HepG2 (cell line): ENCODE data around the gene SLC9A9. TPM values are rescaled to one million over a fixed set of nuclear protein-coding genes. Genes with fewer than 3 reads are reported as not detected.

ENCODE experiments used
- ATAC-seq: fragments of 200-7000 bp; cut with Tn5 transposase; 3 replicates; pipeline ENCODE4 v1.9.1; 2020; ENCODE audit warnings: mild to moderate bottlenecking, moderate library complexity
- BruUV-seq: library from RNA; stranded (reverse); fragments of 400-500 nt; replicated peaks from 2 replicates; lab custom pipeline; 2021; lab: Mats Ljungman, UMichigan
- CTCF ChIA-PET: fragments of 300-600 bp; formaldehyde crosslinking; extraction: SDS; loops from one replicate; lab custom pipeline; 2021; ENCODE audit warnings: low total read pairs, inconsistent platforms, low intra/inter-chr PET ratio; lab: Yijun Ruan, JAX
- POLR2A ChIA-PET: fragments of 350-600 bp; sonication (Branson Sonifier 250); formaldehyde crosslinking; loops from one replicate; lab custom pipeline; 2020; ENCODE audit warnings: antibody characterized with exemption, inconsistent platforms; lab: Yijun Ruan, JAX
- DNase-seq: peaks from one replicate; pipeline ENCODE4 v3.0.0-alpha.2; 2015; ENCODE audit warnings: low spot score
- FAIRE-seq: peaks from 3 replicates; lab custom pipeline; 2011; peaks lifted over from hg19 to GRCh38; lab: Jason Lieb, UNC
- H2AFZ ChIP-seq: one replicate; pipeline ENCODE4 v1.6.1; 2011; ENCODE audit warnings: low read length, inconsistent platforms
- H3K27ac ChIP-seq: fragments of 300-600 bp; 3 replicates; pipeline ENCODE4 v1.8.0; 2011; ENCODE audit warnings: mixed run types, mild to moderate bottlenecking, mixed read lengths, low read length, inconsistent platforms; ENCODE audit not compliant: insufficient read depth; ENCODE audit errors: extremely low read length
- H3K27me3 ChIP-seq, 2 experiments: fragments of 200-600 bp in 1 of 2; 2 replicates in 1 of 2; 3 replicates in 1 of 2; pipeline versions ENCODE4 v1.6.0 to v1.8.0; 2011; ENCODE audit warnings: low read length in 2 of 2, mild to moderate bottlenecking in 2 of 2, moderate library complexity in 2 of 2, inconsistent platforms in 1 of 2; ENCODE audit not compliant: insufficient read depth in 2 of 2, control insufficient read depth in 1 of 2
- H3K36me3 ChIP-seq, 2 experiments: fragments of 200-600 bp in 1 of 2; replicated peaks in 1 of 2; 2 replicates in 1 of 2; 3 replicates in 1 of 2; pipeline versions ENCODE4 v1.5.1 to v1.8.0; 2011; ENCODE audit warnings: low read length in 2 of 2, inconsistent platforms in 1 of 2; ENCODE audit not compliant: insufficient read depth in 2 of 2, control insufficient read depth in 1 of 2
- H3K4me1 ChIP-seq: 2 replicates; pipeline ENCODE4 v1.5.1; 2012; ENCODE audit warnings: low read length, inconsistent platforms; ENCODE audit not compliant: insufficient read depth
- H3K4me2 ChIP-seq: 2 replicates; pipeline ENCODE4 v1.6.0; 2011; ENCODE audit warnings: low read depth, low read length, inconsistent platforms
- H3K4me3 ChIP-seq, 3 experiments: fragments of 200-600 bp in 1 of 3; sonication (generic), shearing (Covaris generic) in 1 of 3; replicated peaks in 1 of 3; 2 replicates each; pipeline ENCODE4 v1.5.1; 2011 to 2016; ENCODE audit warnings: low read length in 3 of 3, inconsistent platforms in 2 of 3, low read depth in 2 of 3, mild to moderate bottlenecking in 2 of 3, control low read depth in 1 of 3, mixed read lengths in 1 of 3; ENCODE audit not compliant: insufficient read depth in 1 of 3
- H3K79me2 ChIP-seq: one replicate; pipeline ENCODE4 v1.6.1; 2011; ENCODE audit warnings: low read length, inconsistent platforms; ENCODE audit not compliant: insufficient read depth
- H3K9ac ChIP-seq: 2 replicates; pipeline ENCODE4 v1.6.0; 2011; ENCODE audit warnings: mild to moderate bottlenecking, low read depth, low read length, inconsistent platforms; ENCODE audit not compliant: insufficient read depth
- H3K9me3 ChIP-seq: 2 replicates; pipeline ENCODE4 v1.5.1; 2012; ENCODE audit warnings: mild to moderate bottlenecking, low read length
- H4K20me1 ChIP-seq: 2 replicates; pipeline ENCODE4 v1.6.0; 2011; ENCODE audit warnings: inconsistent platforms, mild to moderate bottlenecking, low read length, moderate library complexity; ENCODE audit not compliant: insufficient read depth
- HMGA1 ChIP-seq: sonication (generic); formaldehyde crosslinking; conservative IDR thresholded peaks from 2 replicates; pipeline ENCODE4 v1.4.0; 2020; ENCODE audit warnings: missing genetic modification reagents
- HNF4A ChIP-seq: sonication (generic); formaldehyde crosslinking; IDR thresholded peaks from 2 replicates; pipeline ENCODE4 v1.4.0; 2020; ENCODE audit warnings: missing genetic modification reagents
- HOXD1 ChIP-seq: sonication (generic); formaldehyde crosslinking; IDR thresholded peaks from 2 replicates; pipeline ENCODE4 v1.5.0; 2020; ENCODE audit warnings: missing genetic modification reagents
- NFKBIZ ChIP-seq: IDR thresholded peaks from 2 replicates; pipeline ENCODE4 v1.6.1; 2018; ENCODE audit warnings: missing genetic modification reagents, missing compliant biosample characterization
- NFRKB ChIP-seq: fragments of 450-650 bp; IDR thresholded peaks from 2 replicates; pipeline ENCODE4 v1.6.1; 2017
- REPIN1 ChIP-seq: sonication (generic); formaldehyde crosslinking; IDR thresholded peaks from 2 replicates; pipeline ENCODE4 v1.8.0; 2022; ENCODE audit warnings: missing genetic modification reagents, low read depth, mild to moderate bottlenecking, borderline replicate concordance
- SP5 ChIP-seq: IDR thresholded peaks from 2 replicates; pipeline ENCODE4 v1.6.1; 2016; ENCODE audit warnings: low read depth, borderline replicate concordance
- STAT5B ChIP-seq: sonication (generic); formaldehyde crosslinking; IDR thresholded peaks from 2 replicates; pipeline ENCODE4 v1.4.0; 2020; ENCODE audit warnings: missing genetic modification reagents
- ZEB1 ChIP-seq: IDR thresholded peaks from 2 replicates; pipeline ENCODE4 v1.6.1; 2012; ENCODE audit warnings: mild to moderate bottlenecking, low read depth, inconsistent platforms; ENCODE audit not compliant: insufficient replicate concordance
- ZNF143 ChIP-seq: sonication (generic); formaldehyde crosslinking; IDR thresholded peaks from 2 replicates; pipeline ENCODE4 v1.4.0; 2020; ENCODE audit warnings: missing genetic modification reagents
- ZNF33A ChIP-seq: sonication (generic); formaldehyde crosslinking; IDR thresholded peaks from 2 replicates; pipeline ENCODE4 v1.5.1; 2020; ENCODE audit warnings: missing genetic modification reagents, mild to moderate bottlenecking, moderate library complexity, borderline replicate concordance
- ZNF569 ChIP-seq: sonication (generic); formaldehyde crosslinking; IDR thresholded peaks from 2 replicates; pipeline ENCODE4 v1.5.0; 2020; ENCODE audit warnings: mild to moderate bottlenecking, missing genetic modification reagents, moderate library complexity, borderline replicate concordance
- WGBS: methylation state at CpG from one replicate; pipeline ENCODE4 v1.1.6; 2017; ENCODE audit warnings: low lambda C conversion rate; 5-methylcytosine and 5-hydroxymethylcytosine counted together
- in situ Hi-C: cut with HindIII; loops from 2 replicates; pipeline ENCODE4 v1.10.0; 2017; ENCODE audit warnings: low pct_unique_long_range_greater_than_20kb; ENCODE audit not compliant: extremely low pct_ligation_motif_present
- intact Hi-C: fragments of 100-400 bp; cut with micrococcal nuclease; formaldehyde crosslinking; loops from one replicate; pipeline ENCODE4 v1.10.0; 2022; ENCODE audit not compliant: unreplicated experiment
- polyA plus RNA-seq, 8 experiments: library from polyadenylated mRNA; depleted of rRNA in 3 of 8; stranded (reverse) in 7 of 8; unstranded in 1 of 8; fragments of >200 nt; fragmentation: Illumina TruSeq in 4 of 8; extraction: Trizol in 4 of 8; gene quantifications; 2 replicates each; pipeline versions ENCODE4 v1.2.1 to v1.2.3, GENCODE V29; 2011 to 2016; ENCODE audit warnings: low read depth in 4 of 8, missing spikeins in 1 of 8, mixed read lengths in 1 of 8; ENCODE audit not compliant: insufficient read depth in 1 of 8
- total RNA-seq, 5 experiments: library from RNA; depleted of rRNA; stranded (reverse); fragments of >200 nt; fragmentation: Illumina TruSeq; extraction: Trizol; gene quantifications; 2 replicates each; pipeline ENCODE4 v1.2.3, GENCODE V29; 2016; ENCODE audit warnings: low read depth in 1 of 5
- TF ChIP-seq, protein P1 (sequence below): sonication (generic); formaldehyde crosslinking; IDR thresholded peaks from 2 replicates; pipeline ENCODE4 v1.5.1; 2020; ENCODE audit warnings: missing genetic modification reagents, mild to moderate bottlenecking, borderline replicate concordance
- TF ChIP-seq, protein P2 (sequence below): sonication (generic); formaldehyde crosslinking; IDR thresholded peaks from 2 replicates; pipeline ENCODE4 v1.8.0; 2022; ENCODE audit warnings: missing genetic modification reagents, mild to moderate bottlenecking, inconsistent platforms, borderline replicate concordance

Gene SLC9A9
- total and polyA plus RNA-seq, 2 of the 13 experiments (the other 11 are each of a cell fraction or from before 2014, with no cell fraction given), result not detected

DNA sequence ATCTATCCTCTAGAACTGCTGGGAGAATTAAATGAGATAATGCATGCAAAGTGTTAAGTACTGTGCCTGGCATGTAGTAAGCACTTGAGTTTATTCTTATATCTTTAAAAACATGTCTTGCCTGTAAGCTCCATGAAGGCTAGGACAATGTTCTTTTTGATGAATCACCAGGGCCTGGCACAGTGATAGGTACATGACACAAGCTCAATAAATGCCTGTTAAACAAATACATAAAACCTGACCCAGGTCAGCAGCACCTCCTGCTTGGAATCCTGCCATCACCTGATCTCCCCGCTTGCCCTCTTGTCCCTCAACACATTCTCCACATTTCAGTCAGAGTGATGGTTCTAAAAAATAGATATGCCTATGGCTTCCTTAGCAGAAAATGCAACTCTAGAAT lies 541.9 kb downstream of the SLC9A9 start:
- Histone ChIP-seq H3K79me2 (no peaks in the 10 kb centered on the region), H3K9ac (no peak overlapping the region), H3K4me2 (no peak overlapping the region)
- BruUV-seq, result no TSS peak
- 9% methylated on average over 1 of the region's 1 CpG for WGBS
- intact Hi-C loops, result no loop called here
- POLR2A ChIA-PET, result no interaction called here
- no peak for ATAC-seq
- TF ChIP-seq ZNF33A (CRISPR knock-in tag) (no peak), SP5 (CRISPR knock-in tag) (no peak), REPIN1 (CRISPR knock-in tag) (no peak), ZNF143 (CRISPR knock-in tag) (no peak), ZNF569 (no peak), HOXD1 (CRISPR knock-in tag) (no peak), NFRKB (no peak), NFKBIZ (CRISPR knock-in tag) (no peak), STAT5B (no peak), ZEB1 (no peak), HNF4A (CRISPR knock-in tag) (no peak), HMGA1 (CRISPR knock-in tag) (no peak)
- TF ChIP-seq, protein P1, sequence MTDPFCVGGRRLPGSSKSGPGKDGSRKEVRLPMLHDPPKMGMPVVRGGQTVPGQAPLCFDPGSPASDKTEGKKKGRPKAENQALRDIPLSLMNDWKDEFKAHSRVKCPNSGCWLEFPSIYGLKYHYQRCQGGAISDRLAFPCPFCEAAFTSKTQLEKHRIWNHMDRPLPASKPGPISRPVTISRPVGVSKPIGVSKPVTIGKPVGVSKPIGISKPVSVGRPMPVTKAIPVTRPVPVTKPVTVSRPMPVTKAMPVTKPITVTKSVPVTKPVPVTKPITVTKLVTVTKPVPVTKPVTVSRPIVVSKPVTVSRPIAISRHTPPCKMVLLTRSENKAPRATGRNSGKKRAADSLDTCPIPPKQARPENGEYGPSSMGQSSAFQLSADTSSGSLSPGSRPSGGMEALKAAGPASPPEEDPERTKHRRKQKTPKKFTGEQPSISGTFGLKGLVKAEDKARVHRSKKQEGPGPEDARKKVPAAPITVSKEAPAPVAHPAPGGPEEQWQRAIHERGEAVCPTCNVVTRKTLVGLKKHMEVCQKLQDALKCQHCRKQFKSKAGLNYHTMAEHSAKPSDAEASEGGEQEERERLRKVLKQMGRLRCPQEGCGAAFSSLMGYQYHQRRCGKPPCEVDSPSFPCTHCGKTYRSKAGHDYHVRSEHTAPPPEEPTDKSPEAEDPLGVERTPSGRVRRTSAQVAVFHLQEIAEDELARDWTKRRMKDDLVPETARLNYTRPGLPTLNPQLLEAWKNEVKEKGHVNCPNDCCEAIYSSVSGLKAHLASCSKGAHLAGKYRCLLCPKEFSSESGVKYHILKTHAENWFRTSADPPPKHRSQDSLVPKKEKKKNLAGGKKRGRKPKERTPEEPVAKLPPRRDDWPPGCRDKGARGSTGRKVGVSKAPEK (CRISPR knock-in tag), result no peak
- TF ChIP-seq, protein P2, sequence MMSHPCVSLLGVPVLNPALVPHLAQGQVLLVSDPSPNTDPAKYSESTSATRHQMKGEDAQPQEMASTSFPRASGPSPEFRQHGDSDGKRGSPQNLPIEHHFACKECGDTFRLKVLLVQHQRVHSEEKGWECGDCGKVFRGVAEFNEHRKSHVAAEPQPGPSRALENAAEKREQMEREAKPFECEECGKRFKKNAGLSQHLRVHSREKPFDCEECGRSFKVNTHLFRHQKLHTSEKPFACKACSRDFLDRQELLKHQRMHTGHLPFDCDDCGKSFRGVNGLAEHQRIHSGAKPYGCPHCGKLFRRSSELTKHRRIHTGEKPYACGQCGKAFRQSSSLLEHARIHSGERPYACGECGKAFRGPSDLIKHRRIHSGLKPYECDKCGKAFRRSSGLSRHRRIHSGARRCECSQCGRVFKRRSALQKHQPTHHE (CRISPR knock-in tag), result no peak
- TF ChIP-seq, all 625 proteins: peak for 0
- in situ Hi-C loops, result no loop called here
- Histone ChIP-seq H3K27me3 (peaks cover 0 to 3% of the 10 kb centered on the region in 2 experiments; a peak in 1 of 5 replicates), H3K4me3 (no peak overlapping the region), H3K36me3 (no peaks in the 10 kb centered on the region), H2AFZ (no peak overlapping the region), H3K27ac (no peak overlapping the region), H4K20me1 (no peaks in the 10 kb centered on the region), H3K9me3 (no peaks in the 10 kb centered on the region), H3K4me1 (no peaks in the 10 kb centered on the region)
- CTCF ChIA-PET, result no interaction called here
- FAIRE-seq (no peak), DNase-seq (no peak)
